ENCODE results near the gene ZSCAN4.

ZSCAN4 gene

GRCh38 chr19:57675881-57676280 is 7.1 kb downstream of the ZSCAN4 start:
- no peak for DNase-seq (ENCODE audit: low read depth)

- DNase-seq (ENCODE audit: low read depth) = no peak
Observed at GRCh38 chr19:57682226-57682766, 13.6 kb downstream of the ZSCAN4 start.

GRCh38 chr19:57686727-57687126 is 18.0 kb downstream of the ZSCAN4 start:
- no peak for DNase-seq (ENCODE audit: low read depth)

- DNase-seq (ENCODE audit: low read depth) = no peak
Observed at GRCh38 chr19:57687363-57688010, 18.8 kb downstream of the ZSCAN4 start.

GRCh38 chr19:57688011-57688763 is 19.5 kb downstream of the ZSCAN4 start:
- no peak for DNase-seq (ENCODE audit: low read depth)

GRCh38 chr19:57689750-57690149 is 21.0 kb downstream of the ZSCAN4 start:
- DNase-seq (ENCODE audit: low read depth) = no peak

DNA sequence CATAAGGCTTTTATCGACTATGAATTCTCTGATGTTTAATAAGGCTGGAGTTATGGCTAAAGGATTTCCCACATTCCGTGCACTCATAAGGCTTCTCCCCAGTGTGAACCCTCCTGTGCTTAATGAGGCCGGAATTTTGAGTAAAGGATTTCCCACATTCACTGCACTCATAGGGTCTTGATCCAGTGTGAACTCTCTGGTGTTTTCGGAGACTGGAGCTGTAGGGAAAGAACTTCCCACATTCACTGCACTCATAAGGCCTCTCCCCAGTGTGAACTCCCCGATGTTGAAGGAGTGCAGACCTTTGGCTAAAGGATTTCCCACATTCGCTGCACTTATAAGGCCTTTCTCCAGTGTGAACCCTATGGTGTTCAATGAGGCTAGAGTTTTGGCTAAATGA is 32.9 kb downstream of the ZSCAN4 start:
- DNase-seq (ENCODE audit: low read depth) = no peak

GRCh38 chr19:57706346-57706745 is 37.6 kb downstream of the ZSCAN4 start:
- no peak for DNase-seq (ENCODE audit: low read depth)

- DNase-seq (ENCODE audit: low read depth) = no peak
Observed at GRCh38 chr19:57708641-57709361, 40.1 kb downstream of the ZSCAN4 start, which contains the start of gene ZNF154. Gene ZNF154, minus strand, starts transcription at chr19:57709204. Its CDS starts 233 bp downstream, at chr19:57708971.

DNA sequence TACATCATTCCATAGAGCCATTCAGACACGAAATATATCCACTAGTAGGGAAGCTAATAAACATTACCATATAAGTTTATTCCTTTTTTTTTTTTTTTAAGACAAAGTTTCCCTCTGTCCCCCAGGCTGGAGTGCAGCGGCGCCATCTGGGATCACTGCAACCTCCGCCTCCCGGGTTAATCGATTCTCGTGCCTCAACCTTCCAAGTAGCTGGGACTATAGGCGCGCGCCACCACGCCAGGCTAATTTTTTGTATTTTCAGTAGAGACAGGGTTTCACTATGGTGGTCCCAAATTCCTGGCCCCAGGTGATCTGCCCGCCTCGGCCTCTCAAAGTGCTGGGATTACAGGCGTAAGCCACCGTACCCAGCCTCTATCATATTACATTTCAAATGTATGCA is 40.9 kb downstream of the ZSCAN4 start:
- DNase-seq (ENCODE audit: low read depth) = no peak

- no peak for DNase-seq (ENCODE audit: low read depth)
Observed at GRCh38 chr19:57712222-57712621, 43.5 kb downstream of the ZSCAN4 start.

- no peak for DNase-seq (ENCODE audit: low read depth)
Observed at GRCh38 chr19:57719424-57719823, 50.7 kb downstream of the ZSCAN4 start.

DNA sequence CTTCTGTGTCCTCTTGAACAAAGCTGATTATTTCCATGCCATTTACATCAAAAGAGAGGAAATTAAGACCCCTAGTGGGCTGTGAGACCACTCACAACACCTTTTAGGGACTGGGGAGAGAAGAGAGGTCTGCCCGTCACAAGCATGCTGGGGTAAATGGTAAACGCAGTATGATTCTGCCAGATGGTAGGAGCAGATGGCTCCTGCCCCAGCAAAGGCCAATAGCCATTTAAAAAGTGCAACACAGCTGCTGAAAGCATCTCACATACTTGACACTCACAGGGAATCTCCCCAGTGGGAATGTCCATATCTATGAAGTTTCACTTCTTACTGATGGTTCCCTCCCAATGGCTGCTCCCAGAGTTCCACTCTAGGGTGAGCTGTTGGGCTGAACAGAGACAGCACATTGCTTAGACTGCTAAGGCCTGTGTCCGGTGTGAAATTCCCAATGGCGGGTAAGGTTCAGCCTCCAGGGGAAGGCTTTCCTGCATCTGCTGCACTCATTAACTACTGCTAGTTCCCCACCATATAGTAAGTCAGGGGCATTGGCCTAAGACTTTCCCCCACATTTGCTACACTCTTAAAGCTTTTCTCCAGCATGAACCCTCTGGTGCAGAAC is 51.3 kb downstream of the ZSCAN4 start:
- DNase-seq (ENCODE audit: low read depth) = no peak

DNA sequence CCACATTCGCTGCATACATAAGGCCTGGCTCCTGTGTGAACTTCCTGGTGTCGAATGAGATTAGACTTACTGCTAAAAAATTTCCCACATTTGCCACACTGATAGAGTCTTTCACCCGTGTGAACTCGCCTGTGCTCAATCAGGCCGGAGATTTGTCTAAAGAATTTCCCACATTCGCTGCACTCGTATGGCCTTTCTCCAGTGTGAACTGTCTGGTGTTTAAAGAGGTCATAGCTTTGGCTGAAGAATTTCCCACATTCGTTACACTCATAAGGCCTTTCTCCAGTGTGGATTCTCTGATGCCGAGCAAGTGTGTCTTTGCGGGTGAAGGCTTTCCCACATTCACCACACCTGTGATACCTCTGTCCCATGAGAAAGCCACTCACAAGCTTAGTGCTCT is 52.1 kb downstream of the ZSCAN4 start:
- DNase-seq (ENCODE audit: low read depth) = no peak
